Measurements from ENCODE around the gene PKMYT1. TPM values are rescaled to one million over a fixed set of nuclear protein-coding genes. Genes with fewer than 3 reads are reported as not detected.
A peak's percentile ranks its signal among the peaks of the same experiment; 100 is the strongest.

The PKMYT1 gene
- total and polyA plus RNA-seq, 9 of the 15 experiments (the other 6 are each of a cell fraction or from before 2014, with no cell fraction given), result 8.7 to 201 (median 37.8) TPM

- TF ChIP-seq ZNF592 (IDR thresholded peaks at IDR 0.05) (peak; percentile 56), ATF2 (CRISPR knock-in tag; IDR thresholded peaks at IDR 0.05) (no peak), MBD1 (CRISPR knock-in tag; IDR thresholded peaks at IDR 0.05) (no peak), FOXA1 (IDR thresholded peaks at IDR 0.05; ENCODE audit: borderline replicate concordance) (no peak), DPF2 (IDR thresholded peaks at IDR 0.05) (peak; percentile 75), MGA (IDR thresholded peaks at IDR 0.05) (peak; percentile 71), ZNF165 (CRISPR knock-in tag; IDR thresholded peaks at IDR 0.05; ENCODE audit: borderline replicate concordance) (no peak), TCF7L2 (IDR thresholded peaks at IDR 0.05; ENCODE audit: low read depth, low read length) (no peak)
Measured at GRCh38 chr16:3004781-3005284, 24.6 kb upstream of the PKMYT1 start (continued).
